NK-92 treated with Interleukin-12 subunit alpha and Interleukin-12 subunit beta, amount 100 ng/mL, for 24 hours (cell line): ENCODE measurements around the gene OPTC.

Experiments used
- DNase-seq: peaks from one replicate; lab custom pipeline; 2025; lab: John Stamatoyannopoulos, UW

OPTC gene

GRCh38 chr1:203536980-203537455 is 43.1 kb downstream of the OPTC start:
- DNase-seq, result no peak

GRCh38 chr1:203537806-203538464 is 44.0 kb downstream of the OPTC start:
- DNase-seq, result no peak

DNA sequence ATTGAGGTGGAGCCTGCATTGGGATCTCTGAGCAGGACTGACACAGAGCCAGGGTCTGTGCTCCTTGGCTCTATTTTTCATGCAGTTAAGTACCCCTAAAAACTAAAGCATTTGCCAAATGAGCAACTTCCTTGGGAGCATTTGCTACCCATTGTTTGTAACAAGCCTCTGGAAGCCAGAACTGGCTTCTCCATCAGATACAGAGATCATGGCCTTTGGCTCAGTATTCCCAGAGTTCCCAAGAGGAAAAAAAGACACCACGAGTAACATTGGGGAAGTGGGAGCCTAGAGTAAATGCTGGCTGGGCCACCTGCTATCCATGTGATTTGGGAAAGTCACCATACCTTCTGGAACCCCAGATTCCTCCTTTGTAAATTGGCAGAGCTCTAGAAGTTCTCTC is 44.8 kb downstream of the OPTC start:
- no peak for DNase-seq

GRCh38 chr1:203539831-203540546 is 46.0 kb downstream of the OPTC start:
- no peak for DNase-seq

DNA sequence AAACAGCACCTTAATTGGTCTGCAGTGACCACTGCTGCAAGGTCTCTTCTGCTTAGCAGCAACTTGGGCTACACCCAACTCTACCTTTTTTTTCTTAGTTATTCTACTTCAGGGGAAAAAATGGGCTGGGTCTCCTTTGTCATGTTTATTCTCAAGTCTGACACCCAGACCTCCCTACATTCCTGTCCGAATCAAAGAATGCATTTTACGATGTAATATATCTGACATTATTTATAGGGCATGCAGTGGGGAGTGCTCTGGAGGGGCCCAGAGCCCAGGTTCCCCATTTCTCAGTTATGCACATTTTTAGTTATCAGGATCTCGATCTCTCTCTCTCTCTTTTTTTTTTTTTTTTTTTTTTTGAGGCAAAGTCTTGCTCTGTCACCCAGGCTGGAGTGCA is 50.5 kb downstream of the OPTC start:
- no peak for DNase-seq

DNA sequence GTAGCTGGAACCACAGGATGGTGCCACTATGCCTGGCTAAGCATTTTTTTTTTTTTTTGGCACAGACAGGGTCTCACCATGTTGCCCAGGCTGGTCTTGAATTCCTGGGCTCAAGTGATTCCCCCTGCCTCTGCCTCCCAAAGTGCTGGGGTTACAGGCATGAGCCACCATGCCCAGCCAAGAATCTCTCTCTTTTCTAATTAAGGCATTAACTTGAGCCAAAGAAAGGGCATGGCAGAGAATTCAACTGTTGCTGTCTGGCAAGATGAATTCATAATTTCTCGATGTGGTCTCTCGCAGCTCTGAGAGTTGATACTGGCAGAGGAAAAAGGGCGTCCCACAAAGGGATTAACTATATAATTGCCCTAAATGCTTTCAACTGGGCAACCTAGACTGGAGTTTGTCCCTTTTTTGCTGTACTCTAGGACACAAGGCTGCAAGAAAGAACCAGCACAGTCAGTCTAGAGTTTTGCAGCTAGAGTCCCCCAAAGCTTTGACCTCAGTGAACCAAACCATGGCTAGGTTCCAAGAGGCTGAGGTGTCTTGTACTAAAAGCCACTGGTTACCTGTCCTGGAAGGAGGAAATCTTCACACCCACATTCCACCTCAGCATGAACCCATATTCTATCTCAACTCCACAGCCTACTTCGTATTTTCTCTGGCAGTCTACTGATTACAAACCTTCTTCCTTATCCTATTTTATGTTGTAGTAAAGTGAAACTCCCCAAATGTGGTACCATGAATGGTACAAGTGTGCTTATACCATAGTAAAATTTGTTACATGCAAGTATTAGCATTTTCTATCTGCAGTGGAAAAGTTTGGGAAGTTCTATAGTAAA is 51.2 kb downstream of the OPTC start:
- DNase-seq, result no peak

GRCh38 chr1:203546274-203546673 is 52.3 kb downstream of the OPTC start:
- no peak for DNase-seq

DNA sequence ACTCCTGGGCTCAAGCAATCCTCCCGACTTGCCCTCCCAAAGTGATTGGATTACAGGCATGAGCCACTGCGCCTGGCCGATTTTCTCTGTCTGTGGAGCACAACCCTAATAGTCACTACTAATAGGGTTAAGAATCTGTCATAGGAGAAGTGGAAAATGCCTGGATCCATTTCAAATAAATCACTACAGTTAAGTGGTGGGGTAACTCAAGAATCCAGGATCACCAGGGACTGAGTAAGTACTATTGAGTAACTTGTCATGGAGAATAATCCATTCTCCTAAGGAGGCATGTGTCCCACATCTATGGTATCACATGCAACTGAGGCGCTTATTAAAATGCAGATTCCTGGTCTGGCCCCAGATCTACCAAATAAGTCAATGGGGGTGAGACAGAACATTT is 53.2 kb downstream of the OPTC start:
- DNase-seq, result no peak

DNA sequence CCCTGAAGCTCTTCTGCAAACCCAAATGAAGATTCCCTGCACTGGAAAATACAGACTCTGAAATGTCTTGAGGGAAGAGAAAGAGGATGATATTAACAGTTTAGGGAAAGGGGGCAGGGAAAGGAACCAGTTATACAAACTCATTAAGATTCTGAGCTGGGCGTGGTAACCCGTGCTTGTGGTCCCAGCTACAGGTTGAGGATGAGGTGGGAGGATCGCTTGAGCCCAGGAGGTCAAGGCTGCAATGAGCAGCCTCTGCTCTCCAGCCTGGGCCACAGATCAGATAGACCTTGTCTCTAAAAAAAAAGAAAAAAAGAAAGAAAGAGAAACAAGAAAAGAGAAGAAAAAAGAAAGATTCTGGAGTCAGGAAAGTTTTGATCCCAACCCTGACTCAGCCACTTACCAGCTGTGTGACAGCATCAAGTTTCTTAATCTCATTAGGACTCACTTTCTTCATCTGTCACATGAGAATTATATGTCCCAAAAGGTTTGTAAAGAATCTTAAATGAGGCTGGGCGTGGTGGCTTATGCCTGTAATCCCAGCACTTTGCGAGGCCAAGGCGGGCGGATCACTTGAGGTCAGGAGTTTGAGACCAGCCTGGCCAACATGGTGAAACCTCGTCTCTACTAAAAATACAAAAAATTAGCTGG is 53.9 kb downstream of the OPTC start:
- DNase-seq, result no peak

DNA sequence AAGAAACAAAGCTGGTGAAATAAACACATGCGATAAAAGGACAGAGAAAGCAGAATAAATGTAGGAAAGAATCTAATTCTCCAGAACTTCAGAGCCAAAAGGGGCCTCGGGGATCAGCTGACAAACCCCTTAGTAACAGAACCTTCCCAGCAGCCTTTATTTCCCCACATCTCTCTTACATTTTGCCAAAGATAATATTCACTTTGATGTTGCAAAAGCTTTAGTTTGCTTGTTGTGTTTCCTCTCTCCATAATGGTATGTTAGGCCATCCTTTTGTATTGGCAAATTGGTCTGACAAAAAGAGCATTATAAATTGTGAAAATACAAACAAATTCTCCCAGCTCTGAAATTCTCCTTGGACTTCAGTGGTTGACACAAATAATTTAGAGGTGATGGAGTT is 54.9 kb downstream of the OPTC start:
- DNase-seq, result no peak

DNA sequence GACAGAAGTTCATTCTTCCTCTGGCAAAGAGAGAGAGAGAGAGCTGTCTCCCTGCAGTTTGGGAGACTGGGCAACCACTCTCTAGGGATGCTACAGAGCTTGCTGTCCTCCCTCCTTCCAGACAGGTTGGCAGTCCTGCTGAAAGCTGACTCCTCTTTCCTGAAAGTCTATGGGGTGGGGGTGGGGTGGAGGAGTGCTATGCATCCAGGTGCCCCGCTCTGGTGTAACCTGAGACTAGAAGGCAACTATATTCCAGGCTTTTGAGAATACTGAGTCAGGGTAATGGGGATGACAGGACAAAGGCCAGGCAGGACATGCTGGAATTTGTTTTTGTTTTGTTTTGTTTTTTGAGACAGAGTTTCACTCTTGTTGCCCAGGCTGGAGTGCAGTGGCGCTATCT is 55.4 kb downstream of the OPTC start:
- no peak for DNase-seq

DNA sequence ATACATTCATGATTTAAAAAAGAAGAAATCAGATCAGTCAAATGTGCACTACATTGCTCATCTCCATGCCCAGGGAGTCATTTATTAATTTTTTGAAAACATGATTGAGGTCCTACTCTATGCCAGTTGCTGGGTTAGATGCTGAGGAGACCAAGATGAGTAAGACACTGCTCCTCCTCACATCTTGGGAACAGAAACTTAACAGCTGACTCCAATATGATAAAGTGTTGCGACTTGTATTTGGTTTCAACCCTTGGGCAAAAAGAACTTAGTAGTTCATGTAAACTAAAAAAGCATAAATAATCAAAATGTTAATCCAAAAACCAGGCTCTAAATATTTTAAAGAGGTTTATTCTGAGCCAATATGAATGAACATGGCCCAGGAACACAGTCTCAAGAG is 56.9 kb downstream of the OPTC start:
- DNase-seq, result no peak

- DNase-seq, result no peak
Measured at GRCh38 chr1:203551550-203551949, 57.6 kb downstream of the OPTC start.

DNA sequence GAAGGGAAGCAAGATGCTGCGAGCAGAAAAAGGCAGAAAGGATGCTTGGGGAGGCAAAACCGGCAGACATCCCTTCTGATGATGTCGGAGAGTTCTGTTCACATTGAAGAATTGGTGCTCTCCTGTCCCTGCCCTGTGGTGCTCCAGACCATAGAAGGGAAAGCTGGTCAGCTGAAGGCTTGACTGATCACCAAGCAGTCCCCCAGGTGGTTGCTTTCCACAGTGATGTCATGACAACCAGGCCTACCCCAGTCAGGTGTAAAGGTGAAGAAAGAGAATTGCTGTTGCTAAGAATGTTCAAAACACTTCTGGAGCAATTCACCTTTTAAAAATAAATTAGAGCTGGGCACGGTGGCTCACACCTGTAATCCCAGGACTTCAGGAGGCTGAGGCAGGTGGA is 59.5 kb downstream of the OPTC start:
- DNase-seq, result no peak

GRCh38 chr1:203554071-203554470 is 60.1 kb downstream of the OPTC start:
- DNase-seq, result no peak

- DNase-seq, result no peak
Measured at GRCh38 chr1:203555076-203555475, 61.1 kb downstream of the OPTC start.

GRCh38 chr1:203555511-203556046 is 61.6 kb downstream of the OPTC start:
- no peak for DNase-seq

DNA sequence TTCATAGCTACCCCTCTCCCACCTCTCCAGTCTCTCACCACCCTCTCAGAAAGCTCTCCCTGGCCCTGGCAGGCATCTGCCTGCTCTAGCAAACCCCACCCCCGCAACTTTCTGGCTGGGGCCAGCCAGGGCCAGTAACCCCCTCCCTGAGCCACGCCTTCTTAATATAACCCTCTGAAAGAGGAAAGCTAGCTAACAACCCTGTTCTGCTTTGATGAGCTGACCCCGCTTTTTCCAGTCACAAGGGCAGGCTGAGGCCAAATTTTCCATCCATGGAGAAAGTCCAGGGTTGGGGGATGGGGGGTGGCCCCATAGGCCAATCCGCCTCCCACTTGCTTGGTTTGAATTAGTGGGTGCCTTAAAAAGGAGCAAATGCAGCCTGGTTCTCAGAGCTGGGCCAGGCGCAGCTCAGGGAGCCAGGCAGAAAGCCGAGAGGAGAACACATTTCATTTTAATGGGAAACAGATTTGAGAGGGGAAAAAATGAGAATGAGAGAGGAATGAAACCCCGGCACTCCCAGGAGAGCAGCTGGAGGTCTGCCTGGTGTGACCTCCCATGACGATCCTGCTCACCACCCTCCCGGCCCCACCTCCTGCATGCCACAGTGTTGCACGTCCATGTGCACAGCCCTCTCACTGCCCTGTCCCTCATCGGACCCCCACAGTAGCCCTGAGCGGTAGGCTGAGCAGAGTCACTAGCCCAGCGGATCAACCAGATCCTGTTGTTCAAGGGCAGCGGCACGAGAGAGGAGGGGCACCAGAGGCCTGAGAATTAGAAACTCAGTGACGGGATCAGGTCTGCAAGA is 62.3 kb downstream of the OPTC start:
- DNase-seq, result no peak

GRCh38 chr1:203557390-203557789 is 63.4 kb downstream of the OPTC start:
- DNase-seq, result no peak

DNA sequence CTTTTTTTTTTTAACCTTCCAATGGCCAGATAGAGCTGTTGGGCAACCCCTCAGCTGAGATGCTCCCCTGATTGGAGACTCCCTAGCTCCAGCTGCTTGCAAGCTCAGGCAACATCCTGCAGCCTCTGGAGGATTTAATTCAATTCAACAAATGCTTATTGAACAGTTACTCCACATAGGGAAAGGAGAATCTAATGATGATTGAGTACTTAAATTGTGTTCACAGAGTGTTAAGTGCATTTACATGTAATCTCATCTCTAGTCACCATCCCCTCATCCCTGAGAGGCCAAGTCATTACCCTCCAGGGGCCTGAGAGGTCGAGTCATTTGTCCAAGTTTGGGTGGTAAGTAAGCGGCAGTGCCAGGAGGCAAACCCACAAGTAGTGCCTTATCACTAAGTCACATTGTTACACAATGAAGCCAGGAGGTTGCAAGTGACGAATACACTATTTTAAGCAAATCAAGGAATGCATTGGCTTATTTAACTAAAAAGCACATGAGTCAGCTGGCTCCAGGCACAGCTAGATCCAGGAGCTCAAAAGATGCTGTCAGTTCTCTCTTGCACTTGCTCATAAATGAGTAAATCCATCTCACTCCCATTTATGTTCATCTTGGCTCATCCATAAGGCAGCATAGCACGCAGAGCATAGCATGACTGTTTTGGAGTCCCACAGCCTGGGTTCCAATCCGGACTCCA is 64.3 kb downstream of the OPTC start:
- no peak for DNase-seq
